ENCODE results near the gene ANAPC7.
"Not testable (repeated sequence)": the region's sequence is repeated elsewhere in the genome, so short reads cannot be mapped to it uniquely, and the experiment has no call there.

Gene ANAPC7

GRCh38 chr12:110348431-110349059 is 55.0 kb downstream of the ANAPC7 start:
- no peak for DNase-seq (ENCODE audit: low read depth)

DNA sequence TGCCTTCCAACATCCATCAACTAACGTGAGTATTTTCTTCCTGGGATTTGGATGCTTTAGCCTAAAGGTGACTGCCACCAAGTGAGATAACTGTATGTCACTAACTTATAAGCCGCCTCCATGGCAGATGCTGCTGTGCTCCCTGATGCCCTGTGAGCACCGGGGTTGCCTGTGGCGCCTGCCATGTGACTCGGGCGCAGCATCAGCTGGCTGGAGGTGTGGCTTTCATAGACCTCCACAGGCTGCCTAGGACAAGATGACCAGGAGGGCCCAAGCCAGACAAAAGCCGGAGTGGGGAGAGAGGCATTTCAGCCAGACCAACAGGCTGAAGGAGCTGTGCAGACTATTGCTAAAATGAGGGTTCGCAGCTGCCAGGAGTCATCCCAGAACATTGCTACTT is 55.7 kb downstream of the ANAPC7 start:
- DNase-seq (ENCODE audit: low read depth): no peak

DNA sequence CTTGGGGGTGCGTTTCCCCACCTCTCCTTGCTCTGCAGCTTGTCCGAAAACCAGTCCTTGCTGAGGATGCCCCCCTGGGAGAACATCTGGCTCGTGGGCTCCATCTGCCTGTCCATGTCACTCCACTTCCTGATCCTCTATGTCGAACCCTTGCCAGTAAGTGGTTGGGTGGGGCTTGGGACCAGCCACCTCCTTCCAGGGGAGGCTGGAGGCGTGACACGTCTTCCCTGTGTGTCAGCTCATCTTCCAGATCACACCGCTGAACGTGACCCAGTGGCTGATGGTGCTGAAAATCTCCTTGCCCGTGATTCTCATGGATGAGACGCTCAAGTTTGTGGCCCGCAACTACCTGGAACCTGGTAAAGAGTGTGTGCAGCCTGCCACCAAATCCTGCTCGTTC is 57.5 kb downstream of the ANAPC7 start:
- DNase-seq (ENCODE audit: low read depth): no peak

DNA sequence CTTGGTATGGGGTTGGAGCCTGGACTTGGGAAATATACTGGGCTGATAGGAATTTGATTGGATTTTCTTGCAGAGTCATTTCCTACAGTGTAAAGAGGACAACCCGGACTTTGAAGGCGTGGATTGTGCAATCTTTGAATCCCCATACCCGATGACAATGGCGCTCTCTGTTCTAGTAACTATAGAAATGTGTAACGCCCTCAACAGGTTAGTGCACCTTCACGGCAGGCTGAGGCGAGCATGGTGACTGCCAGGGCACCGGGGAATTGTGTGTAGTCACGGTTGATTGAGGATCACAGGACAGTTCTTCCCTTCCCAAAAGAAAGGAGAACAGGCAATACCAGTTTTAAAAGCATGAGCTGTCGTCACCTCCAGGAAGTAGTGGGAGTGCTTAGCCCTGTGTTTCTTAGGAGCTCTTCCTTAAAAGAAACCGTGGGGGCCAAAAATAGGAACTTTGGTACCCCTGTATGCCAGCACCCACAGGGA is 58.3 kb downstream of the ANAPC7 start:
- no peak for DNase-seq (ENCODE audit: low read depth)

GRCh38 chr12:110344657-110345056 is 58.9 kb downstream of the ANAPC7 start:
- no peak for DNase-seq (ENCODE audit: low read depth)

- no peak for DNase-seq (ENCODE audit: low read depth)
Observed at GRCh38 chr12:110343736-110344555, 59.6 kb downstream of the ANAPC7 start.

DNA sequence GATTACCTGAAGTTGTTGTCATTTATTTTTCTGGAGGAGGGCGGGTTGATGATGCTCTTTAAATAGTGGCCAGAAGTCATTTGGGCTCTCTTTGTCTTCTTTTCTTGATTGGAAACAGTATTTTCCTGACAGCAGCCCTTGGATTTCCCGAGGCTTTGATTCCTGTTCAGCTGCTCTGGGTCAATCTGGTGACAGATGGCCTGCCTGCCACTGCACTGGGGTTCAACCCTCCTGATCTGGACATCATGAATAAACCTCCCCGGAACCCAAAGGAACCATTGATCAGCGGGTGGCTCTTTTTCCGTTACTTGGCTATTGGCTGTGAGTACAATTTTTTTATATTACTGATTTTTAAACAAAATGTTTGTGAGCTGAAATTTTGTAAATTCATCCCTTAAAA is 60.4 kb downstream of the ANAPC7 start:
- DNase-seq (ENCODE audit: low read depth): no peak

- DNase-seq (ENCODE audit: low read depth): no peak
Observed at GRCh38 chr12:110342157-110342556, 61.4 kb downstream of the ANAPC7 start.

- no peak for DNase-seq (ENCODE audit: low read depth)
Observed at GRCh38 chr12:110340706-110341105, 62.8 kb downstream of the ANAPC7 start.

DNA sequence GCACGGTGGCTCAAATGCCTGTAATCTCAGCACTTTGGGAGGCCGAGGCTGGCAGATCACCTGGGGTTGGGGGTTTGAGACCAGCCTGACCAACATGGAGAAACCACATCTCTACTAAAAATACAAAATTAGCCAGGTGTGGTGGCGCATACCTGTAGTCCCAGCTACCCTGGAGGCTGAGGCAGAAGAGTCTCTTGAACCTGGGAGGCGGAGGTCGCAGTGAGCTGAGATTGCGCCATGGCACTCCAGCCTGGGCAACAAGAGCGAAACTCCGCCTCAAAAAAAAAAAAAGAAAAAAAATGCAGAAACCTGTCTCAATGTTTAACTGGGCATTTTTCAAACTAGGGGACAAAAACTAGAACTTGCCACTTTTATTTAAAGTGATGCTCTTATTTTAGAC is 63.2 kb downstream of the ANAPC7 start:
- DNase-seq (ENCODE audit: low read depth): not testable (repeated sequence)

DNA sequence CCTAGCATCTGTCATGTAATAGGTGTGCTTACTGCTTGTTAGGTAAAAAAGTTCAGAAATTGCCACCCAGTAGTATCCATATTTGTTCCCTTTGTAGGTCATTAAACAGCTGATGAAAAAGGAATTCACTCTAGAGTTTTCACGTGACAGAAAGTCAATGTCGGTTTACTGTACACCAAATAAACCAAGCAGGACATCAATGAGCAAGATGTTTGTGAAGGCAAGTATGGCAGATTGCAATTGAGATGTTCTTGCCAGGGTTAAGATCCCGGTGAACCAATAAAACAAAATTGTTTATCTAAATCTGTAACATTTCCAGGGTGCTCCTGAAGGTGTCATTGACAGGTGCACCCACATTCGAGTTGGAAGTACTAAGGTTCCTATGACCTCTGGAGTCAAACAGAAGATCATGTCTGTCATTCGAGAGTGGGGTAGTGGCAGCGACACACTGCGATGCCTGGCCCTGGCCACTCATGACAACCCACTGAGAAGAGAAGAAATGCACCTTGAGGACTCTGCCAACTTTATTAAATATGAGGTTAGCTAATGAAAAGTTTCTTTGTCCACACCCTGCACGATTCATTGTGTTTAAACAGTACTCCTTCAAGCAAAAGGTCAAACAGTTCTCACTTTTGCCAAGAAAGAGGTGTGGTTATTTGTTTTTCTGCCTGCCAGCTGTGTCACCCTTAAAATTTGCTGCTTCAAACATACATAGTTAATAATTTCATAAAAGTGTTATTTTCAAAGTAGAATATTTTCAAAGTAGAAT is 64.1 kb downstream of the ANAPC7 start:
- DNase-seq (ENCODE audit: low read depth): no peak

- no peak for DNase-seq (ENCODE audit: low read depth)
Observed at GRCh38 chr12:110338754-110339153, 64.8 kb downstream of the ANAPC7 start.

- DNase-seq (ENCODE audit: low read depth): no peak
Observed at GRCh38 chr12:110337912-110338710, 65.4 kb downstream of the ANAPC7 start.

DNA sequence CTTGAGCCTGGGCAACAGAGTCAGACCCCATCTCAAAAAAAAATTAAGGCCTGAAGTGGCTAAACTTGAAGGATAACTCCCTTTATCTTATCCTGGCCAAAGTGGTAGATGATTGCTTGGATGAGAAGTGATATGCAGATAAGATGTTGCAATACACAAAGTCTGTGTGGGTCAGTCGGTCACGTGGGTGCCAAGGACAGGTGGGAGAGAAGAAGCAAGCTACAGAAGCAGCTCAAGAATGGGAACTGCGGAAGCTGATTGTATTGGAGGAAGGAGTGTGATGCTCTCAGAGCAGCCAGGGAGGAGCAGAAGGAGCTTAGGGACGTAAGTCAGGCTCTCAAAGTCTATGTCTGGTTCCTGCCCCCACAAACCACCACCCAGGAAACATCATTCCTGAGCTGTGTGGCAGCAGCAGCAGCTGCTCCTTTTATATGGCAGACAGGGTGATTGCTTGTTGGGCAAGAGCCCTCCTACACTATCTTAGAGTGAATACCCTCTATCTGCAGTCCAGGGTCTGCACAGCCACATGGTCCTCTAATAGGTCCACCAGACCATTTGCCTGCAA is 67.9 kb downstream of the ANAPC7 start:
- DNase-seq (ENCODE audit: low read depth): no peak

DNA sequence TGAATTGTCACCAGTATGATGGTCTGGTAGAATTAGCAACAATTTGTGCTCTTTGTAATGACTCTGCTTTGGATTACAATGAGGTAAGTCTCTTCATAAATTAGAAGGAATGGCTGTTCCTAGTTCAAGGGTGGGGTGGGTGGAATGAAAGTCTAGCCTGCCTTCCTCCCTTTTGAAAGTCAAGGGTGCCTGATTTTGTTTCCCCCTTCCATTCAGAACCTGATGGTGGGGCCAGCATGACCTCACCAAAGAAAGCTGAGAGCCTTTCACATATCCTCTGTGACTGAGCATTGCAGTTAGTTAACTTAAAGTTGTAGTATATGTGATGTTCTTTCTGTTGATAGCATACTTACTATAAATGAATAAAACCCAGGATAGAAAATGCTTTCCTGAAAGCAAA is 70.3 kb downstream of the ANAPC7 start:
- no peak for DNase-seq (ENCODE audit: low read depth)

- DNase-seq (ENCODE audit: low read depth): no peak
Observed at GRCh38 chr12:110330544-110330943, 73.0 kb downstream of the ANAPC7 start.

DNA sequence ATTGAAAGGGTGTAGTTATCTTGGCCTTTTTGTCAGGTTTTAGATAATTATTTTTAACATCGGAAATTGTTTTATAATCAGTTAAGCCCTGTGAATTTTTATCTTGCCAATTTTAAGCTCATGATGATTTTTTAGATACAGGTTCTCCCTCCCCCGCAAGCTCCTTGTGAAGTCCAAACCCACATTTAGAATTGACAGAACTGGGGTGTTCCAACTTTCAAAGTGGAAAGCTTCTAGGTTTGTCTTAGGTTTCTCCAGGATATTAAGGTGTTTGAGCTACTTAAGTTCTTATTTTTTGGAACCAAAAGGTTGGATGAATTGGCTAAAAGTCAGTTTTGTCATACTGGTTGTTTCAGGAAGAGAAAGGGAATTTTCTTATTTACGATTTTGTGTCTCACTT is 73.4 kb downstream of the ANAPC7 start:
- DNase-seq (ENCODE audit: low read depth): no peak

GRCh38 chr12:110329710-110330109 is 73.8 kb downstream of the ANAPC7 start:
- no peak for DNase-seq (ENCODE audit: low read depth)
